ENCODE measurements around the gene FRMPD2. TPM values are rescaled to one million over a fixed set of nuclear protein-coding genes. Genes with fewer than 3 reads are reported as not detected.

FRMPD2 gene, protein sequence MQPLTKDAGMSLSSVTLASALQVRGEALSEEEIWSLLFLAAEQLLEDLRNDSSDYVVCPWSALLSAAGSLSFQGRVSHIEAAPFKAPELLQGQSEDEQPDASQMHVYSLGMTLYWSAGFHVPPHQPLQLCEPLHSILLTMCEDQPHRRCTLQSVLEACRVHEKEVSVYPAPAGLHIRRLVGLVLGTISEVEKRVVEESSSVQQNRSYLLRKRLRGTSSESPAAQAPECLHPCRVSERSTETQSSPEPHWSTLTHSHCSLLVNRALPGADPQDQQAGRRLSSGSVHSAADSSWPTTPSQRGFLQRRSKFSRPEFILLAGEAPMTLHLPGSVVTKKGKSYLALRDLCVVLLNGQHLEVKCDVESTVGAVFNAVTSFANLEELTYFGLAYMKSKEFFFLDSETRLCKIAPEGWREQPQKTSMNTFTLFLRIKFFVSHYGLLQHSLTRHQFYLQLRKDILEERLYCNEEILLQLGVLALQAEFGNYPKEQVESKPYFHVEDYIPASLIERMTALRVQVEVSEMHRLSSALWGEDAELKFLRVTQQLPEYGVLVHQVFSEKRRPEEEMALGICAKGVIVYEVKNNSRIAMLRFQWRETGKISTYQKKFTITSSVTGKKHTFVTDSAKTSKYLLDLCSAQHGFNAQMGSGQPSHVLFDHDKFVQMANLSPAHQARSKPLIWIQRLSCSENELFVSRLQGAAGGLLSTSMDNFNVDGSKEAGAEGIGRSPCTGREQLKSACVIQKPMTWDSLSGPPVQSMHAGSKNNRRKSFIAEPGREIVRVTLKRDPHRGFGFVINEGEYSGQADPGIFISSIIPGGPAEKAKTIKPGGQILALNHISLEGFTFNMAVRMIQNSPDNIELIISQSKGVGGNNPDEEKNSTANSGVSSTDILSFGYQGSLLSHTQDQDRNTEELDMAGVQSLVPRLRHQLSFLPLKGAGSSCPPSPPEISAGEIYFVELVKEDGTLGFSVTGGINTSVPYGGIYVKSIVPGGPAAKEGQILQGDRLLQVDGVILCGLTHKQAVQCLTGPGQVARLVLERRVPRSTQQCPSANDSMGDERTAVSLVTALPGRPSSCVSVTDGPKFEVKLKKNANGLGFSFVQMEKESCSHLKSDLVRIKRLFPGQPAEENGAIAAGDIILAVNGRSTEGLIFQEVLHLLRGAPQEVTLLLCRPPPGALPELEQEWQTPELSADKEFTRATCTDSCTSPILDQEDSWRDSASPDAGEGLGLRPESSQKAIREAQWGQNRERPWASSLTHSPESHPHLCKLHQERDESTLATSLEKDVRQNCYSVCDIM (N-terminal part only)
- total RNA-seq (not detected), polyA plus RNA-seq (under 1 TPM in 1 of 3 donors, not detected in 2; 0.04 TPM)
- long read RNA-seq, donor 1, result 0 reads
- long read RNA-seq, donor 2, result 0 reads

DNA sequence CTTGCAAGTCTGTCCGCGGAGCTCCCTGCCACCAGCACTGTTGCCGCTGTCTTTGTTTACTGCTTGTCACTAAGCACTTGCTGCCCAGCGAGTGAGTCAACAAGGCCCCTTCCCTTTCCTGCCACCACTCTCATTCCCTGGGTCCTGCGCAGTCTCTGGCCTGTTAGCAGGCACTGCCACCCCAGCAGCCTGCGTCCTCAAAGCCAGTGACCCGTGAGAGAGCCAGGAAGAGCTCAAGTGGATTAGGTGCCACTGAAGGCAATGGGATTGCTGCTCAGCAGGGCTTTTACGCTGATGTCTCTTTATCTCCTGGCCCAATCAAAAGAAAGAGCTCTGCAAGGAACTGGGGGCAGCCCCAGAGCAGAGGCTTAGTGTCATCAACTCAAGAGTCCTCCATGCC, at the start of gene FRMPD2:
Gene FRMPD2 (minus strand): TSS at position 61 of the 400 bp plus-strand sequence. CDS start 129 bp downstream, outside the sequence.
- Histone ChIP-seq H3K27ac (no peak within 1 kb of the TSS), H3K4me3 (no peak within 1 kb of the TSS), H3K27me3 (ENCODE audit: insufficient read depth in 3 of 3, low read length in 2 of 3) (no peaks in the 10 kb centered on the region), H3K36me3 (ENCODE audit: insufficient read depth in 1 of 2, low read depth in 1 of 2) (no peaks in the 10 kb centered on the region), H3K4me1 (no peaks in the 10 kb centered on the region), H3K9me3 (no peaks in the 10 kb centered on the region)
- ATAC-seq (no peak), DNase-seq (no peak)
- TF ChIP-seq, protein P1, sequence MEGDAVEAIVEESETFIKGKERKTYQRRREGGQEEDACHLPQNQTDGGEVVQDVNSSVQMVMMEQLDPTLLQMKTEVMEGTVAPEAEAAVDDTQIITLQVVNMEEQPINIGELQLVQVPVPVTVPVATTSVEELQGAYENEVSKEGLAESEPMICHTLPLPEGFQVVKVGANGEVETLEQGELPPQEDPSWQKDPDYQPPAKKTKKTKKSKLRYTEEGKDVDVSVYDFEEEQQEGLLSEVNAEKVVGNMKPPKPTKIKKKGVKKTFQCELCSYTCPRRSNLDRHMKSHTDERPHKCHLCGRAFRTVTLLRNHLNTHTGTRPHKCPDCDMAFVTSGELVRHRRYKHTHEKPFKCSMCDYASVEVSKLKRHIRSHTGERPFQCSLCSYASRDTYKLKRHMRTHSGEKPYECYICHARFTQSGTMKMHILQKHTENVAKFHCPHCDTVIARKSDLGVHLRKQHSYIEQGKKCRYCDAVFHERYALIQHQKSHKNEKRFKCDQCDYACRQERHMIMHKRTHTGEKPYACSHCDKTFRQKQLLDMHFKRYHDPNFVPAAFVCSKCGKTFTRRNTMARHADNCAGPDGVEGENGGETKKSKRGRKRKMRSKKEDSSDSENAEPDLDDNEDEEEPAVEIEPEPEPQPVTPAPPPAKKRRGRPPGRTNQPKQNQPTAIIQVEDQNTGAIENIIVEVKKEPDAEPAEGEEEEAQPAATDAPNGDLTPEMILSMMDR (IDR thresholded peaks at IDR 0.05), result no peak
- WGBS, 3 donors, result 64 to 72% (median 69%) methylated on average over 8 of the region's 8 CpGs
- intact Hi-C loops (cut with DNase I), result no loop called here

DNA sequence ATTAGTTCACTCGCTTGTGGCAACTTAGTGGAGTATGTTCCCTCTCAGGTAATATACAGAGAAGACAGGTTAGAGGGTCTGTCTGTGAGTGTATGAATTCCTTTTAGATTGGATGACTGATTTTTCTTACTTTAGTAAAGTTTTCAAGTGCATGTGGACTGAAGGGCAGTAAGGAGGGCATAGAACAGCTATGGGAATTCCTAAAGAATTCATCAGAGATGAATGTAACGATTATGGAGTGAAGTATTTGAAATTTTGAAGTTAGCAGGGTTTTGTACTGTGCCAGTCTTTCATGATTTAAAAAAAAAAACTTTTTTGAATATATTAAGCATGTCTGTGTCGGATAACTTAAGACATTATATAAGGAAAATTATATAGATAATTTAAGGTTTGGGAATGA, 47.5 kb upstream of the FRMPD2 start:
- no peak overlapping the region for H3K4me3 ChIP-seq
- no peaks in the 10 kb centered on the region for H3K9me3 ChIP-seq
- intact Hi-C loops (cut with DNase I), result no loop called here
- DNase-seq (no peak), ATAC-seq (no peak)
- TF ChIP-seq, protein P1 (IDR thresholded peaks at IDR 0.05), result no peak
- H3K27me3 ChIP-seq (ENCODE audit: insufficient read depth in 3 of 3, low read length in 2 of 3), result no peaks in the 10 kb centered on the region
- peaks cover 18% of the 10 kb centered on the region for H3K4me1 ChIP-seq
- 95% methylated on average over 3 of the region's 3 CpGs for WGBS, 3 donors
- no peak overlapping the region for H3K27ac ChIP-seq
- H3K36me3 ChIP-seq (ENCODE audit: insufficient read depth in 1 of 2, low read depth in 1 of 2), result no peaks in the 10 kb centered on the region

DNA sequence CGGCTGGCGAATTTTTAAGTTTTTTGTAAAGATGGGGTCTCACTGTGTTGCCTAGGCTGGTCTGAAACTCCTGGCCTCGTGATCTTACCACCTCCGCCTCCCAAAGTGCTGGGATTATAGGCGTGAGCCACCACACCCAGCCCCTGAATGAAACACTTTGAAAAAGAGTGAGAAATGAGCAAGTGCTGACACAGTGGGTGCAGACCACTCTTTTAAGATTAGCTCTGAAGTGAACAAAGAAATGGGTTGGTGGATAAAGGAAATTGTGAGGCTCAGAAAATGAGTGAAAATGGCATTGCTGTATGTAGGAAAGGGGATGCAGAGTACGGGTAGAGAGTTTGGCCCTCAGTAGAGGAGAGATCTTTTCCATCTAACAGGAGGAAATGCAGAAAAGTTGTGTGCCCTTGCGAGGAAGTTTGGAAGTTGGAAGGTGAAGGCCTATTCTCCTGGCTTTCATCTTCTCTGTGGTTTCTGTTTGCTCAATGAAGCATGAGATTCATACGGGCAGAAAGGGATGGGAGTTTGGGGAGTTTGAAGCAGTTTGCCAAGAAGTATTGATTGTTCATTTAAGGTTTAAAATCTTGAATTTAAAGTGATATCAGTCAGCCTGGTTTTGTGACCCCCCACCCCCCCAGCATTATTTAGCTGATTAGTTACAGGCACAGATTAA, 43.0 kb upstream of the FRMPD2 start:
- H3K27me3 ChIP-seq (ENCODE audit: insufficient read depth in 3 of 3, low read length in 2 of 3), result no peaks in the 10 kb centered on the region
- 80 to 85% (median 82%) methylated on average over 8 of the region's 8 CpGs for WGBS, 3 donors
- no peaks in the 10 kb centered on the region for H3K9me3 ChIP-seq
- H3K27ac ChIP-seq, result no peak overlapping the region
- no peak for ATAC-seq
- no peak for DNase-seq
- intact Hi-C loops (cut with DNase I), result no loop called here
- TF ChIP-seq, protein P1 (IDR thresholded peaks at IDR 0.05), result no peak
- no peaks in the 10 kb centered on the region for H3K36me3 ChIP-seq (ENCODE audit: insufficient read depth in 1 of 2, low read depth in 1 of 2)
- peaks cover 21% of the 10 kb centered on the region for H3K4me1 ChIP-seq
- no peak overlapping the region for H3K4me3 ChIP-seq

DNA sequence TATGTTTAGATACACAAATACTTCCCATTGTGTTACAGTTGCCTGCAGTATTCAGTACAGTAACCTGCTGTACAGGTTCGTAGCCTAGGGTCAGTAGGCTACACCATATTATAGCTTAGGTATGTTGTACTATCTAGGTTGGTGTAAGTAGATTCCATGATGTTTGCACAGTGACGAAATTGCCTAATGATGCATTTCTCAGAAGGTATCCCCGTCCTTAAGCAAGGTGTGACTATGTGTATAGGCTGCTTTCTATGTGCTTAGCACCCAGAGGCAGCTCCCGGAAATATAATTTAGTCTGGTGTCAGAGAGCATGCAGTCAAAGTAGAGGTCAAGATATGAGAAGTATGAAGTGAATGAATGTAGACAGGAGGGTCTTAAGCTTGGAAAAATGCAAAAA, 41.7 kb upstream of the FRMPD2 start:
- intact Hi-C loops (cut with DNase I), result no loop called here
- Histone ChIP-seq H3K9me3 (no peaks in the 10 kb centered on the region), H3K27ac (no peak overlapping the region), H3K4me3 (no peak overlapping the region), H3K36me3 (ENCODE audit: insufficient read depth in 1 of 2, low read depth in 1 of 2) (no peaks in the 10 kb centered on the region), H3K27me3 (ENCODE audit: insufficient read depth in 3 of 3, low read length in 2 of 3) (no peaks in the 10 kb centered on the region), H3K4me1 (peaks cover 22% of the 10 kb centered on the region)
- WGBS, 3 donors, result 90 to 96% (median 91%) methylated on average over 4 of the region's 4 CpGs
- DNase-seq, result no peak
- TF ChIP-seq, protein P1 (IDR thresholded peaks at IDR 0.05), result no peak
- no peak for ATAC-seq
